Skeletal muscle satellite cell (primary cell): ENCODE data around the gene CAMK2G. TPM values are rescaled to one million over a fixed set of nuclear protein-coding genes. Genes with fewer than 3 reads are reported as not detected.

Source experiments
- H3K27me3 ChIP-seq: 2 replicates; pipeline ENCODE4 v1.7.0; 2013; ENCODE audit warnings: low read length; ENCODE audit not compliant: control insufficient read depth, insufficient read depth
- H3K36me3 ChIP-seq: 2 replicates; pipeline ENCODE4 v1.7.0; 2013; ENCODE audit warnings: mild to moderate bottlenecking, control low read depth, low read length; ENCODE audit not compliant: insufficient read depth
- H3K4me1 ChIP-seq: 2 replicates; pipeline ENCODE4 v1.7.0; 2013; ENCODE audit warnings: low read length; ENCODE audit not compliant: control insufficient read depth, insufficient read depth
- H3K4me2 ChIP-seq: 2 replicates; pipeline ENCODE4 v1.7.0; 2013; ENCODE audit warnings: mild to moderate bottlenecking, low read length
- H3K4me3 ChIP-seq: 2 replicates; pipeline ENCODE4 v1.7.0; 2013; ENCODE audit warnings: low read length
- H3K9ac ChIP-seq: 2 replicates; pipeline ENCODE4 v1.7.0; 2013; ENCODE audit warnings: mild to moderate bottlenecking, low read depth, low read length, moderate library complexity
- H3K9me3 ChIP-seq: replicated peaks from 2 replicates; pipeline ENCODE4 v1.7.0; 2013; ENCODE audit warnings: mild to moderate bottlenecking, control low read depth, low read length
- small RNA-seq: library from RNA; depleted of rRNA; stranded (forward); fragments of <200 nt; gene quantifications from one replicate; pipeline ENCODE3, GENCODE V24; 2012

Gene CAMK2G

GRCh38 chr10:73765066-73765465 is 109.3 kb downstream of the CAMK2G start:
- Histone ChIP-seq H3K4me2 (no peak overlapping the region), H3K4me1 (peaks cover 16% of the 10 kb centered on the region), H3K9ac (no peak overlapping the region), H3K36me3 (peaks cover 85% of the 10 kb centered on the region), H3K9me3 (no peaks in the 10 kb centered on the region), H3K27me3 (no peaks in the 10 kb centered on the region), H3K4me3 (no peak overlapping the region)

GRCh38 chr10:73763343-73763742 is 111.0 kb downstream of the CAMK2G start:
- Histone ChIP-seq H3K27me3 (no peaks in the 10 kb centered on the region), H3K4me1 (peaks cover 16% of the 10 kb centered on the region), H3K4me2 (no peak overlapping the region), H3K4me3 (no peak overlapping the region), H3K9me3 (no peaks in the 10 kb centered on the region), H3K9ac (no peak overlapping the region), H3K36me3 (peaks cover 85% of the 10 kb centered on the region)

GRCh38 chr10:73762915-73763314 is 111.4 kb downstream of the CAMK2G start:
- H3K36me3 ChIP-seq = peaks cover 83% of the 10 kb centered on the region
- H3K4me3 ChIP-seq = no peak overlapping the region
- H3K4me2 ChIP-seq = no peak overlapping the region
- peaks cover 16% of the 10 kb centered on the region for H3K4me1 ChIP-seq
- no peak overlapping the region for H3K9ac ChIP-seq
- H3K27me3 ChIP-seq = no peaks in the 10 kb centered on the region
- no peaks in the 10 kb centered on the region for H3K9me3 ChIP-seq

Small RNAs within 50 kb of the gene (small RNA-seq; reads per million reads assigned to genes)
- gene AC022400.9 (not detected), gene ZSWIM8-AS1 (not detected)
